H1 (cell line): Measurements from ENCODE around the gene OLFML2A.

Source experiments
- EGR1 ChIP-seq: IDR thresholded peaks from 2 replicates; pipeline ENCODE4 v1.6.1; 2011; ENCODE audit warnings: low read depth, low read length, borderline replicate concordance
- POLR2A ChIP-seq, 2 experiments: IDR thresholded peaks; 1 replicate in 1 of 2; 2 replicates in 1 of 2; pipeline ENCODE4 v1.6.1; 2011; ENCODE audit warnings: low read depth in 2 of 2, low read length in 2 of 2, mild to moderate bottlenecking in 2 of 2; ENCODE audit errors: control extremely low read depth in 1 of 2
- RAD21 ChIP-seq, 2 experiments: IDR thresholded peaks in 1 of 2; conservative IDR thresholded peaks in 1 of 2; 2 replicates each; pipeline ENCODE4 v1.6.1; 2011; ENCODE audit warnings: low read depth in 2 of 2, low read length in 2 of 2, improper control_type of control experiment in 1 of 2, inconsistent platforms in 1 of 2, mild to moderate bottlenecking in 1 of 2, moderate library complexity in 1 of 2
- TAF1 ChIP-seq: IDR thresholded peaks from 2 replicates; pipeline ENCODE4 v1.6.1; 2011; ENCODE audit warnings: mild to moderate bottlenecking, low read depth, low read length
- TF ChIP-seq, protein P1 (sequence below), 3 experiments: IDR thresholded peaks; 1 replicate in 2 of 3; 2 replicates in 1 of 3; pipeline versions ENCODE4 v1.5.1 to v1.6.1; 2011; ENCODE audit warnings: low read length in 3 of 3, mild to moderate bottlenecking in 3 of 3, inconsistent platforms in 2 of 3, low read depth in 1 of 3, moderate library complexity in 1 of 3; ENCODE audit not compliant: insufficient read depth in 1 of 3; ENCODE audit errors: control extremely low read depth in 1 of 3

DNA sequence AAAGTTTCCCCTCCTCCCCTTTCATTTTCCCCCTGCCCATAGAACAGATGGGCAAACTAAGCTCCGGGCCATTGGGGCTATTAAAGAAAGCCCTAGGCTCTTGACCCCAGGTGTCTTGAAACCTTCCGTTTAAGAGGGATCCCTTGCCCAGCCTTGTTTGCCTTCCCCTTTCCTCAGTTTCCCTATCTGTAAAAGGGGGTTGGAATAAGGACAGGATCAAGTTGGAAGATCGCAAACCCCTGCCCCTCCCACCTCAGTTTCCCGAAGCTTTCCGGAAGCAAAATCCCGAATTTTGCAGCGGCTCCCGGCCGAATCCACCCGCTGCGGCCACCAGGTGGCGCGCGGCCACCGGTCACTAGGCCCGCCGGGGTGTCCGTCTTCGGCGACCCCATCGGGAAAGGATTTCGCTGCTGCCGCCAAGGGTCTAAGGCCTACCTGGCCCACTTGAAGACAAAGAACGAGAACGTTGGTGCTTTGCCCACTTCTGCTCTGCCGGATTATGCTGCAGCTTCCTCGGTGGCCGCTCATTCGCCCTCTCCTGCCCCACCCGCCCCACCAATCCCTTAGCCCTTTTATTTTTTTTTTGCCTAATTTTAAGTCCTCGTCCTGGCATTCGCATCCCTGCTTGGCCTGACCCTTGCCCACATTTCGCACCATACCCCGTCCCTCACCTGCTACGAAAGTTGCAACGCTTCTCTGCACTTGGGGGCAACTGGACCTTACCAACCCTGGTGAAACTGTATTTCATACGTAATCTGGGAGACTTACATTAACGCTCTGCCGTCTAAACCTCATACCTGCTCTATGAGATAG is 4.9 kb upstream of the OLFML2A start:
- TF ChIP-seq, protein P1, sequence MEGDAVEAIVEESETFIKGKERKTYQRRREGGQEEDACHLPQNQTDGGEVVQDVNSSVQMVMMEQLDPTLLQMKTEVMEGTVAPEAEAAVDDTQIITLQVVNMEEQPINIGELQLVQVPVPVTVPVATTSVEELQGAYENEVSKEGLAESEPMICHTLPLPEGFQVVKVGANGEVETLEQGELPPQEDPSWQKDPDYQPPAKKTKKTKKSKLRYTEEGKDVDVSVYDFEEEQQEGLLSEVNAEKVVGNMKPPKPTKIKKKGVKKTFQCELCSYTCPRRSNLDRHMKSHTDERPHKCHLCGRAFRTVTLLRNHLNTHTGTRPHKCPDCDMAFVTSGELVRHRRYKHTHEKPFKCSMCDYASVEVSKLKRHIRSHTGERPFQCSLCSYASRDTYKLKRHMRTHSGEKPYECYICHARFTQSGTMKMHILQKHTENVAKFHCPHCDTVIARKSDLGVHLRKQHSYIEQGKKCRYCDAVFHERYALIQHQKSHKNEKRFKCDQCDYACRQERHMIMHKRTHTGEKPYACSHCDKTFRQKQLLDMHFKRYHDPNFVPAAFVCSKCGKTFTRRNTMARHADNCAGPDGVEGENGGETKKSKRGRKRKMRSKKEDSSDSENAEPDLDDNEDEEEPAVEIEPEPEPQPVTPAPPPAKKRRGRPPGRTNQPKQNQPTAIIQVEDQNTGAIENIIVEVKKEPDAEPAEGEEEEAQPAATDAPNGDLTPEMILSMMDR (IDR thresholded peaks at IDR 0.05; ENCODE audit: control extremely low read depth in 1 of 3, insufficient read depth in 1 of 3, low read depth in 1 of 3, low read length in 3 of 3): peak; percentile 81 to 96 (median 90)
- TF ChIP-seq RAD21 (IDR thresholded peaks at IDR 0.05 in 1 of 2, conservative IDR thresholded peaks at IDR 0.05 in 1 of 2; ENCODE audit: low read depth in 2 of 2, low read length in 2 of 2) (peak; percentile 86 to 89), TAF1 (0 out of 2 replicates have a peak, but pooled peaks have one; percentile 30), EGR1 (no peak), POLR2A (IDR thresholded peaks at IDR 0.05; ENCODE audit: control extremely low read depth in 1 of 2, low read depth in 2 of 2, low read length in 2 of 2) (no peak)
